HCT116 (cell line): ENCODE measurements around the gene CORO7. TPM values are rescaled to one million over a fixed set of nuclear protein-coding genes. Genes with fewer than 3 reads are reported as not detected.

ENCODE experiments used
- ATAC-seq: fragments of 200-7000 bp; cut with Tn5 transposase; 2 replicates; pipeline ENCODE4 v1.9.1; 2020; ENCODE audit warnings: mild to moderate bottlenecking, moderate library complexity
- BruUV-seq: library from RNA; stranded (reverse); fragments of 400-500 nt; replicated peaks from 2 replicates; lab custom pipeline; 2021; lab: Mats Ljungman, UMichigan
- CTCF ChIA-PET: fragments of 300-600 bp; sonication (Branson Sonifier 250); formaldehyde crosslinking; loops from one replicate; lab custom pipeline; 2021; ENCODE audit warnings: antibody characterized with exemption; lab: Charles Lee
- POLR2A ChIA-PET: fragments of 300-600, 350-600 bp; sonication (Branson Sonifier 250); formaldehyde crosslinking; loops from one replicate; lab custom pipeline; 2021; ENCODE audit warnings: antibody characterized with exemption; lab: Charles Lee
- RAD21 ChIA-PET, 2 experiments: fragments of 300-600 bp; sonication (Branson Sonifier 250); formaldehyde crosslinking; loops; one replicate each; lab custom pipeline; 2023; ENCODE audit warnings: low total read pairs in 2 of 2; ENCODE audit not compliant: uncharacterized antibody in 2 of 2, unreplicated experiment in 2 of 2, low non-redundant PET in 1 of 2; lab: Charles Lee
- DNase-seq: peaks from one replicate; pipeline ENCODE4 v3.0.0-alpha.2; 2010; ENCODE audit warnings: low read depth, low spot score
- H2AFZ ChIP-seq: fragments of 200-600 bp; shearing (Covaris generic), sonication (generic); 2 replicates; pipeline ENCODE4 v1.6.1; 2017; ENCODE audit warnings: low read depth, mixed run types, mixed read lengths, antibody characterized with exemption, low read length; ENCODE audit not compliant: poor library complexity, severe bottlenecking
- H3K27ac ChIP-seq: 2 replicates; pipeline ENCODE4 v1.5.1; 2012; ENCODE audit warnings: low read depth, low read length
- H3K27me3 ChIP-seq: fragments of 200-600 bp; sonication (generic); 2 replicates; pipeline ENCODE4 v1.6.1; 2016; ENCODE audit warnings: mixed run types, low read length, mixed read lengths; ENCODE audit not compliant: insufficient read depth
- H3K36me3 ChIP-seq, 2 experiments: fragments of 200-500 bp in 1 of 2; fragments of 200-600 bp in 1 of 2; sonication (Bioruptor generic) in 1 of 2; sonication (generic) in 1 of 2; 2 replicates each; pipeline versions ENCODE4 v1.5.1 to v1.6.1; 2014 to 2016; ENCODE audit warnings: low read length in 2 of 2, inconsistent platforms in 1 of 2, mixed read lengths in 1 of 2, mixed run types in 1 of 2; ENCODE audit not compliant: insufficient read depth in 2 of 2, control insufficient read depth in 1 of 2
- H3K4me1 ChIP-seq, 2 experiments: fragments of 200-600 bp in 1 of 2; sonication (generic) in 1 of 2; 2 replicates each; pipeline versions ENCODE4 v1.5.1 to v1.6.1; 2012 to 2017; ENCODE audit warnings: low read length in 2 of 2, inconsistent platforms in 1 of 2, mild to moderate bottlenecking in 1 of 2, mixed read lengths in 1 of 2, mixed run types in 1 of 2, moderate library complexity in 1 of 2; ENCODE audit not compliant: insufficient read depth in 2 of 2, control insufficient read depth in 1 of 2
- H3K4me2 ChIP-seq: fragments of 200-600 bp; sonication (generic); 2 replicates; pipeline ENCODE4 v1.6.1; 2017; ENCODE audit warnings: mixed run types, low read length, mixed read lengths
- H3K4me3 ChIP-seq, 2 experiments: fragments of 200-600 bp in 1 of 2; sonication (generic) in 1 of 2; replicated peaks in 1 of 2; 2 replicates each; pipeline ENCODE4 v1.5.1; 2011 to 2016; ENCODE audit warnings: low read length in 2 of 2, control low read depth in 1 of 2, low read depth in 1 of 2, mild to moderate bottlenecking in 1 of 2, mixed read lengths in 1 of 2, mixed run types in 1 of 2
- H3K79me2 ChIP-seq: fragments of 200-600 bp; sonication (generic); 2 replicates; pipeline ENCODE4 v1.6.1; 2017; ENCODE audit warnings: mild to moderate bottlenecking, mixed run types, low read length, moderate library complexity, mixed read lengths; ENCODE audit not compliant: insufficient read depth
- H3K9ac ChIP-seq: fragments of 200-600 bp; sonication (generic); 2 replicates; pipeline ENCODE4 v1.6.1; 2016; ENCODE audit warnings: low read length, mixed read lengths
- H3K9me2 ChIP-seq: fragments of 200-600 bp; sonication (generic), shearing (Covaris generic); 2 replicates; pipeline ENCODE4 v1.6.1; 2017; ENCODE audit warnings: mixed run types, mild to moderate bottlenecking, moderate library complexity; ENCODE audit not compliant: insufficient read depth
- H3K9me3 ChIP-seq, 2 experiments: fragments of 200-500 bp in 1 of 2; fragments of 200-600 bp in 1 of 2; sonication (Bioruptor generic) in 1 of 2; sonication (generic) in 1 of 2; 2 replicates each; pipeline ENCODE4 v1.6.1; 2014 to 2017; ENCODE audit warnings: low read length in 2 of 2, mixed read lengths in 2 of 2, inconsistent platforms in 1 of 2, low read depth in 1 of 2, mild to moderate bottlenecking in 1 of 2, mixed run types in 1 of 2, moderate library complexity in 1 of 2; ENCODE audit not compliant: control insufficient read depth in 1 of 2, insufficient read depth in 1 of 2
- H4K20me1 ChIP-seq: fragments of 200-600 bp; sonication (generic), shearing (Covaris generic); 2 replicates; pipeline ENCODE4 v1.6.1; 2017; ENCODE audit warnings: mixed run types, mild to moderate bottlenecking, moderate library complexity; ENCODE audit not compliant: insufficient read depth
- CBX3 ChIP-seq: IDR thresholded peaks from 2 replicates; pipeline ENCODE4 v1.6.1; 2012; ENCODE audit warnings: low read depth
- CEBPB ChIP-seq: IDR thresholded peaks from 2 replicates; pipeline ENCODE4 v1.6.1; 2012; ENCODE audit warnings: low read depth
- ELF1 ChIP-seq: IDR thresholded peaks from 2 replicates; pipeline ENCODE4 v1.6.1; 2012; ENCODE audit warnings: low read depth, borderline replicate concordance
- EZH2phosphoT487 ChIP-seq: fragments of 200-600 bp; IDR thresholded peaks from 2 replicates; pipeline ENCODE4 v1.6.1; 2018; ENCODE audit warnings: antibody characterized with exemption, borderline replicate concordance
- POLR2A ChIP-seq: IDR thresholded peaks from 2 replicates; pipeline ENCODE4 v1.7.0; 2011; ENCODE audit warnings: borderline replicate concordance; ENCODE audit not compliant: insufficient read depth, insufficient read length; ENCODE audit errors: extremely low read depth
- REST ChIP-seq: IDR thresholded peaks from 2 replicates; pipeline ENCODE4 v1.6.1; 2012; ENCODE audit warnings: low read depth
- intact Hi-C: fragments of 100-400 bp; cut with micrococcal nuclease; formaldehyde crosslinking; loops from 2 replicates; pipeline ENCODE4 v1.10.0; 2022
- total RNA-seq: library from RNA; stranded (reverse); gene quantifications from one replicate; pipeline ENCODE4 v1.2.1, GENCODE V29; 2021; ENCODE audit not compliant: unreplicated experiment

CORO7 gene
- total RNA-seq, 1 experiment from 2014 or later = 21.3 TPM

GRCh38 chr16:4463522-4464163 lies 47.2 kb upstream of the CORO7 start:
- Histone ChIP-seq H3K9ac (peak overlapping the region; percentile 11; the same call in 1 of the 2 replicates), H3K4me2 (peak overlapping the region; percentile 38), H2AFZ (no peak overlapping the region), H3K79me2 (no peaks in the 10 kb centered on the region), H3K4me1 (peaks cover 0 to 24% of the 10 kb centered on the region in 2 experiments; a peak in 3 of 4 replicates), H3K27ac (peak overlapping the region; percentile 39; the same call in 1 of the 2 replicates), H4K20me1 (no peaks in the 10 kb centered on the region), H3K27me3 (no peaks in the 10 kb centered on the region), H3K4me3 (no peak overlapping the region), H3K36me3 (peaks cover 18 to 19% of the 10 kb centered on the region in 2 experiments; a peak in 3 of 4 replicates), H3K9me3 (no peaks in the 10 kb centered on the region), H3K9me2 (no peaks in the 10 kb centered on the region)
- no peak for ATAC-seq
- CTCF ChIA-PET = no interaction called here
- DNase-seq = no peak
- intact Hi-C loops = no loop called here
- BruUV-seq = no TSS peak
- TF ChIP-seq REST (no peak), CEBPB (no peak), CBX3 (no peak), ELF1 (no peak), EZH2phosphoT487 (no peak), POLR2A (no peak)
- POLR2A ChIA-PET = interaction anchor here (2.0 kb wide), 1 partner anchor 14 kb away, joined by 4 read pairs; no protein-coding TSS in a partner anchor
- RAD21 ChIA-PET = no interaction called here
